Measurements from ENCODE around the gene CKAP2L. TPM values are rescaled to one million over a fixed set of nuclear protein-coding genes. Genes with fewer than 3 reads are reported as not detected.

The CKAP2L gene
- total and polyA plus RNA-seq, 9 of the 15 experiments (the other 6 are each of a cell fraction or from before 2014, with no cell fraction given): 10.4 to 21.9 (median 14.2) TPM

DNA sequence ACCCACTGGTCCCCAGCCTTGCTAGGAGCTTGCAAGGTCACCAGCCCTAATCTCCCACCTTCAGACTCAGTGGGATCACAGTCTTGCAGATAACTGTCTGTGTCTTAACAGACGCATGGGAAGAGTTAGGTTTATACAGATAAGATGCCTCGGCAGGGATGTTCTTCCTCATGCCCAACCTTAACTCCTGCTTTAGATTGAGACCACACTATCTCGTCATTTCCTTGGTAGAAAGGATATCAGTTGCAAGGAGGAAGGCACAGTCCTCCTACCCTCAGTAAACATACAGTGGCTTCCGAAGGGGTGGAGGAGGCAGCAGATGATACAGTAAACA is 36.4 kb downstream of the CKAP2L start (continued):
- peak; percentile 99 for TF ChIP-seq MECOM (CRISPR knock-in tag; IDR thresholded peaks at IDR 0.05)
- peak; percentile 40; the same call in 1 of the 2 replicates for TF ChIP-seq JUND (IDR thresholded peaks at IDR 0.05; ENCODE audit: borderline replicate concordance, low read depth, low read length)
- TF ChIP-seq JUND (tag; IDR thresholded peaks at IDR 0.05; ENCODE audit: borderline replicate concordance, low read depth, low read length): no peak; the same call in 2 of the 3 replicates
- TF ChIP-seq SMAD4 (CRISPR knock-in tag; conservative IDR thresholded peaks at IDR 0.05): peak; percentile 65; the same call in 1 of the 2 replicates
- no peak for TF ChIP-seq SRSF7 (optimal IDR thresholded peaks at IDR 0.05; ENCODE audit: low read depth, low read length)
- TF ChIP-seq GABPA (tag; conservative IDR thresholded peaks at IDR 0.05; ENCODE audit: low read depth): 0 out of 2 replicates have a peak, but pooled peaks have one; percentile 36
- TF ChIP-seq ZNF280B (CRISPR knock-in tag; IDR thresholded peaks at IDR 0.05): no peak
- TF ChIP-seq ZNF324 (CRISPR knock-in tag; IDR thresholded peaks at IDR 0.05): no peak
- no peak for TF ChIP-seq FOS (IDR thresholded peaks at IDR 0.05; ENCODE audit: extremely low read depth, insufficient read length)
- peak in 1 of 2 experiments; percentile 46; a peak in 2 of 4 replicates for TF ChIP-seq TBL1XR1 (IDR thresholded peaks at IDR 0.05; ENCODE audit: low read length in 2 of 2)
- no peak for TF ChIP-seq ZSCAN29 (IDR thresholded peaks at IDR 0.05)
- no peak for TF ChIP-seq ATF3 (IDR thresholded peaks at IDR 0.05)
- no peak for TF ChIP-seq ATF3 (CRISPR knock-in tag; conservative IDR thresholded peaks at IDR 0.05)
- TF ChIP-seq CC2D1A (IDR thresholded peaks at IDR 0.05): peak; percentile 15; the same call in 1 of the 2 replicates
- TF ChIP-seq ILF3 (IDR thresholded peaks at IDR 0.05; ENCODE audit: borderline replicate concordance): no peak
- TF ChIP-seq NFE2 (IDR thresholded peaks at IDR 0.05; ENCODE audit: low read depth): no peak
- no peak for TF ChIP-seq ZNF644 (tag; IDR thresholded peaks at IDR 0.05; ENCODE audit: low read depth)
- TF ChIP-seq ARID1B (IDR thresholded peaks at IDR 0.05): peak; percentile 87
- TF ChIP-seq, protein P1, sequence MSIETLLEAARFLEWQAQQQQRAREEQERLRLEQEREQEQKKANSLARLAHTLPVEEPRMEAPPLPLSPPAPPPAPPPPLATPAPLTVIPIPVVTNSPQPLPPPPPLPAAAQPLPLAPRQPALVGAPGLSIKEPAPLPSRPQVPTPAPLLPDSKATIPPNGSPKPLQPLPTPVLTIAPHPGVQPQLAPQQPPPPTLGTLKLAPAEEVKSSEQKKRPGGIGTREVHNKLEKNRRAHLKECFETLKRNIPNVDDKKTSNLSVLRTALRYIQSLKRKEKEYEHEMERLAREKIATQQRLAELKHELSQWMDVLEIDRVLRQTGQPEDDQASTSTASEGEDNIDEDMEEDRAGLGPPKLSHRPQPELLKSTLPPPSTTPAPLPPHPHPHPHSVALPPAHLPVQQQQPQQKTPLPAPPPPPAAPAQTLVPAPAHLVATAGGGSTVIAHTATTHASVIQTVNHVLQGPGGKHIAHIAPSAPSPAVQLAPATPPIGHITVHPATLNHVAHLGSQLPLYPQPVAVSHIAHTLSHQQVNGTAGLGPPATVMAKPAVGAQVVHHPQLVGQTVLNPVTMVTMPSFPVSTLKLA (conservative IDR thresholded peaks at IDR 0.05): peak in 1 of 2 experiments; percentile 56; a peak in 1 of 4 replicates
- no peak for TF ChIP-seq ZFP1 (CRISPR knock-in tag; IDR thresholded peaks at IDR 0.05)
- TF ChIP-seq ZNF436 (CRISPR knock-in tag; IDR thresholded peaks at IDR 0.05): no peak
- TF ChIP-seq, protein P2, sequence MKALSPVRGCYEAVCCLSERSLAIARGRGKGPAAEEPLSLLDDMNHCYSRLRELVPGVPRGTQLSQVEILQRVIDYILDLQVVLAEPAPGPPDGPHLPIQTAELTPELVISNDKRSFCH (CRISPR knock-in tag; IDR thresholded peaks at IDR 0.05): no peak
- TF ChIP-seq, protein P2 (tag; IDR thresholded peaks at IDR 0.05): no peak
- TF ChIP-seq CREB3L1 (IDR thresholded peaks at IDR 0.05; ENCODE audit: borderline replicate concordance, low read depth): no peak
- TF ChIP-seq MTF1 (CRISPR knock-in tag; IDR thresholded peaks at IDR 0.05; ENCODE audit: borderline replicate concordance): no peak
- peak; percentile 81 for TF ChIP-seq DPF2 (IDR thresholded peaks at IDR 0.05)
